ENCODE results near the gene GLCE. TPM values are rescaled to one million over a fixed set of nuclear protein-coding genes. Genes with fewer than 3 reads are reported as not detected.

GLCE gene
- total RNA-seq, 1 experiment from 2014 or later, result 7.5 TPM

DNA sequence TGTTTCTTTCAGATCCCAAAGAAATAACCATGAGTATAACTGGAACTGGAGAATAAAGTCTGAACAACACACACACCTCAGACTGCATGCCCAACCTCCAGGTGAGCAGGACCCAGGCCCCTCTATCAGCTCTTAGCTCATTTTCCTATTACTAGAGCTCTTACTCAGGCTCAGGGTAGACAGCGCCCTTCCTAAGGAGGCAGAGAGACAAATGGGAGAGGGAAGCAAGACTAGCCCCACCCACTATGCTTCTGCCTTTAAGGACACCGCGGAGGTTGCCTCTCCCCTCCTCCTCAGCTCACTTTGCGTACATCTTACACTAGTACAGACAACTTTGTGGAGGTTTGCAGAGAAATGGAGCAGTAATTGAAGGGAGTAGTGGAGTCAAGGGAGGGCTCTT lies 44.0 kb upstream of the GLCE start:
- intact Hi-C loops (cut with micrococcal nuclease), result no loop called here
- Mint-ChIP-seq H3K36me3 (ENCODE audit: insufficient read depth, unreplicated experiment) (peaks cover 5% of the 10 kb centered on the region), H3K4me1 (ENCODE audit: insufficient read depth, unreplicated experiment) (peaks cover 21% of the 10 kb centered on the region), H3K27me3 (ENCODE audit: insufficient read depth, unreplicated experiment) (no peaks in the 10 kb centered on the region), H3K27ac (ENCODE audit: low read depth, unreplicated experiment) (no peak overlapping the region), H3K4me3 (ENCODE audit: unreplicated experiment) (no peak overlapping the region), H3K9me3 (ENCODE audit: unreplicated experiment) (no peaks in the 10 kb centered on the region)
- TF ChIP-seq, protein P1, sequence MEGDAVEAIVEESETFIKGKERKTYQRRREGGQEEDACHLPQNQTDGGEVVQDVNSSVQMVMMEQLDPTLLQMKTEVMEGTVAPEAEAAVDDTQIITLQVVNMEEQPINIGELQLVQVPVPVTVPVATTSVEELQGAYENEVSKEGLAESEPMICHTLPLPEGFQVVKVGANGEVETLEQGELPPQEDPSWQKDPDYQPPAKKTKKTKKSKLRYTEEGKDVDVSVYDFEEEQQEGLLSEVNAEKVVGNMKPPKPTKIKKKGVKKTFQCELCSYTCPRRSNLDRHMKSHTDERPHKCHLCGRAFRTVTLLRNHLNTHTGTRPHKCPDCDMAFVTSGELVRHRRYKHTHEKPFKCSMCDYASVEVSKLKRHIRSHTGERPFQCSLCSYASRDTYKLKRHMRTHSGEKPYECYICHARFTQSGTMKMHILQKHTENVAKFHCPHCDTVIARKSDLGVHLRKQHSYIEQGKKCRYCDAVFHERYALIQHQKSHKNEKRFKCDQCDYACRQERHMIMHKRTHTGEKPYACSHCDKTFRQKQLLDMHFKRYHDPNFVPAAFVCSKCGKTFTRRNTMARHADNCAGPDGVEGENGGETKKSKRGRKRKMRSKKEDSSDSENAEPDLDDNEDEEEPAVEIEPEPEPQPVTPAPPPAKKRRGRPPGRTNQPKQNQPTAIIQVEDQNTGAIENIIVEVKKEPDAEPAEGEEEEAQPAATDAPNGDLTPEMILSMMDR (IDR thresholded peaks at IDR 0.05; ENCODE audit: unreplicated experiment), result no peak
- CTCF ChIA-PET, result interaction anchor here (0.5 to 1.2 kb wide), 3 partner anchors 44 to 118 kb away, joined by 3 read pairs; partner anchors contain the start of gene GLCE
- BruUV-seq (replicated peaks), result no TSS peak
- POLR2A ChIA-PET, result interaction anchor here (0.7 to 3.7 kb wide), 3 partner anchors 9 to 25 kb away, joined by 3 to 12 read pairs (median 3); no protein-coding TSS in a partner anchor
- DNase-seq (ENCODE audit: unreplicated experiment), result no peak

DNA sequence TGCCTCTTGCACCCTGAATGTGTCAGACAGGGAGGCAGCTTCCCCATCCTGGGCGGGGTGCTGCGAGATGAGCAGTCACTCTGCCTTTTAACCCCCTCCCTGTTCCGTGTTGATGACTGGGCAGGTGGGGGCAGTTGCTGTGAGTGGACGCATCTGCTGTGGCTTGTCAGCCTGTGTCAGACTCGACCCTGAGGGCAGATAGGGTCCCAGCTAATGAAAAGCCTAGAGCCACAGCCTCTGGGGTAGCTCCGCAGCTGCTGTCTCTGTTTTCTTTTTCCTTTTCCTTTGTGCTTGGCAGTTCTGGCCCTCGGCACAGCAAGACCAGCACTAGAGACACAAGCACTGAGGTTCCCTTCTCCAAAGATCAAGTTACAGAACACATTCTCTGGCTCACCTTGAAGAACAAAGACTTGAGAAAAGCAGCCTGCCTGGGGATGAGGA lies 43.0 kb upstream of the GLCE start:
- no peaks in the 10 kb centered on the region for H3K9me3 Mint-ChIP-seq (ENCODE audit: unreplicated experiment)
- BruUV-seq (replicated peaks), result no TSS peak
- ChIA-PET CTCF (interaction anchor here (0.6 to 1.8 kb wide), 6 partner anchors 12 to 112 kb away, joined by 3 to 9 read pairs (median 3); no protein-coding TSS in a partner anchor), POLR2A (interaction anchor here (0.5 to 2.5 kb wide), 11 partner anchors 8 to 814 kb away, joined by 3 to 20 read pairs (median 3); partner anchors contain the start of gene GLCE)
- no peak overlapping the region for H3K4me3 Mint-ChIP-seq (ENCODE audit: unreplicated experiment)
- peaks cover 5% of the 10 kb centered on the region for H3K36me3 Mint-ChIP-seq (ENCODE audit: insufficient read depth, unreplicated experiment)
- no peaks in the 10 kb centered on the region for H3K27me3 Mint-ChIP-seq (ENCODE audit: insufficient read depth, unreplicated experiment)
- intact Hi-C loops (cut with micrococcal nuclease), result no loop called here
- H3K27ac Mint-ChIP-seq (ENCODE audit: low read depth, unreplicated experiment), result no peak overlapping the region
- TF ChIP-seq, protein P1 (IDR thresholded peaks at IDR 0.05; ENCODE audit: unreplicated experiment), result no peak
- peak; percentile 16 for DNase-seq (ENCODE audit: unreplicated experiment)
- H3K4me1 Mint-ChIP-seq (ENCODE audit: insufficient read depth, unreplicated experiment), result peaks cover 21% of the 10 kb centered on the region

DNA sequence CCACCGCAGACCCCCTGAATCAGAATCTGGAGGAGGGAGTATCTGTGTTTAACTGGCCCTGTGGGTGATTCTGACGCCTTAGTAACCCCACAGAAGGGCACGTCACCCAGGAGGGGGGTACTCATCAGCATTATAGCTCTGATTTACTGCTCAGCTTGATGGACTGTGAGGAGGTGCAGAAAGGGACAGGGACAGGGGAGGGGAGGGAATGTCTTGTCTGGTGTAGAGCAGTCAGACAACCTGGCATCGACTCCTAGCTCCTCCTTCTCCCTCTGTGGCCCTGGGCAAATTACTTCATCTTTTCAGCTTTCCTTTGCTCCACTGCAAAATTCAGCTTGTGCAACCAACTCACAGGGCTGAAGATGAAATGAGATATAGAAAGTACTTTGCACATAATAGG lies 42.3 kb upstream of the GLCE start:
- ChIA-PET POLR2A (interaction anchor here (0.7 to 2.5 kb wide), 13 partner anchors 7 to 815 kb away, joined by 3 to 20 read pairs (median 4); partner anchors contain the start of genes GLCE and RPLP1), CTCF (interaction anchor here (1.3 to 1.8 kb wide), 4 partner anchors 12 to 111 kb away, joined by 3 to 9 read pairs (median 3); no protein-coding TSS in a partner anchor)
- Mint-ChIP-seq H3K27me3 (ENCODE audit: insufficient read depth, unreplicated experiment) (no peaks in the 10 kb centered on the region), H3K36me3 (ENCODE audit: insufficient read depth, unreplicated experiment) (peaks cover 7% of the 10 kb centered on the region), H3K27ac (ENCODE audit: low read depth, unreplicated experiment) (no peak overlapping the region), H3K4me3 (ENCODE audit: unreplicated experiment) (no peak overlapping the region), H3K9me3 (ENCODE audit: unreplicated experiment) (no peaks in the 10 kb centered on the region), H3K4me1 (ENCODE audit: insufficient read depth, unreplicated experiment) (peaks cover 21% of the 10 kb centered on the region)
- peak; percentile 65 for DNase-seq (ENCODE audit: unreplicated experiment)
- TF ChIP-seq, protein P1 (IDR thresholded peaks at IDR 0.05; ENCODE audit: unreplicated experiment), result no peak
- no TSS peak for BruUV-seq (replicated peaks)
- intact Hi-C loops (cut with micrococcal nuclease), result no loop called here

DNA sequence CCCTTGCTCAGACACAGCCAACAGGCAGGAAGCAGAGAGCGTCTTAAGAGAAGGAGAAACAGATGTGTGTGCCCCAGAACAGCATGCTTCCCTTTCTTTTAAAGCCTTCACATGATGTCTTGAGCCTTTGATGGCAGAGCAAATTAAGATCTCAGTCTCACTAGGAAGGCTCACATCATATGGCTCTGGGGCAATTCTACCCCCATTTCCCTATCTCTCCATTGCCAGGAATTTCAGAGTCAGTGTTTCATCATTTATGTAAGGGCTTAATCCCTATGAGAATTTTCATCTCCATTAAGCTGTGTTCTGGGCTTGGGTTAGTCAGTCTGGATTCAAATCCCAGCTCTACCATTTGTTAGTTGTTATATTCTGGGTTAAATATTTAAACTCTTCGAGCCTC lies 41.4 kb upstream of the GLCE start:
- H3K4me1 Mint-ChIP-seq (ENCODE audit: insufficient read depth, unreplicated experiment), result peaks cover 13% of the 10 kb centered on the region
- no peak overlapping the region for H3K4me3 Mint-ChIP-seq (ENCODE audit: unreplicated experiment)
- peaks cover 7% of the 10 kb centered on the region for H3K36me3 Mint-ChIP-seq (ENCODE audit: insufficient read depth, unreplicated experiment)
- ChIA-PET CTCF (interaction anchor here (0.6 to 1.8 kb wide), 2 partner anchors 13 to 59 kb away, joined by 6 to 9 read pairs; no protein-coding TSS in a partner anchor), POLR2A (interaction anchor here (0.9 to 2.5 kb wide), 4 partner anchors 9 to 334 kb away, joined by 4 to 20 read pairs (median 6); partner anchors contain the start of genes GLCE and RPLP1)
- no peaks in the 10 kb centered on the region for H3K27me3 Mint-ChIP-seq (ENCODE audit: insufficient read depth, unreplicated experiment)
- no peak for DNase-seq (ENCODE audit: unreplicated experiment)
- TF ChIP-seq, protein P1 (IDR thresholded peaks at IDR 0.05; ENCODE audit: unreplicated experiment), result no peak
- intact Hi-C loops (cut with micrococcal nuclease), result no loop called here
- BruUV-seq (replicated peaks), result no TSS peak
- no peak overlapping the region for H3K27ac Mint-ChIP-seq (ENCODE audit: low read depth, unreplicated experiment)
- H3K9me3 Mint-ChIP-seq (ENCODE audit: unreplicated experiment), result no peaks in the 10 kb centered on the region

All from MCF 10A (cell line).